Brain microvascular endothelial cell (primary cell): ENCODE measurements around the gene NEK10.

Experiments
- DNase-seq: peaks from one replicate; pipeline ENCODE4 v3.0.0-alpha.2; 2020
- H3K27ac ChIP-seq: fragments of 250-450 bp; sonication (Bioruptor Pico); 2 replicates; pipeline ENCODE4 v1.5.1; 2020; ENCODE audit warnings: mild to moderate bottlenecking, moderate library complexity
- H3K27me3 ChIP-seq: fragments of 250-450 bp; sonication (Bioruptor Pico); replicated peaks from 2 replicates; pipeline ENCODE4 v1.5.1; 2020; ENCODE audit warnings: mild to moderate bottlenecking
- H3K36me3 ChIP-seq: fragments of 250-450 bp; sonication (Bioruptor Pico); replicated peaks from 2 replicates; pipeline ENCODE4 v1.5.1; 2020; ENCODE audit warnings: mild to moderate bottlenecking
- H3K4me3 ChIP-seq: 2 replicates; pipeline ENCODE4 v1.5.1; 2011; ENCODE audit warnings: low read depth, mild to moderate bottlenecking, control low read depth, low read length, moderate library complexity
- CTCF ChIP-seq: IDR thresholded peaks from 2 replicates; pipeline ENCODE4 v1.5.1; 2011; ENCODE audit warnings: low read depth, mild to moderate bottlenecking, moderate library complexity, low read length, control low read depth, inconsistent platforms; ENCODE audit errors: missing control alignments
- in situ Hi-C: cut with HindIII; loops from 2 replicates; pipeline ENCODE4 v1.10.0; 2017; ENCODE audit warnings: low sequenced_read_pairs, low pct_ligation_motif_present

The NEK10 gene

GRCh38 chr3:27097182-27097581 lies 272.0 kb downstream of the NEK10 start:
- H3K27ac ChIP-seq: no peak overlapping the region
- in situ Hi-C loops: no loop called here
- H3K36me3 ChIP-seq: no peaks in the 10 kb centered on the region
- no peak for DNase-seq
- no peak overlapping the region for H3K4me3 ChIP-seq
- TF ChIP-seq CTCF: no peak
- H3K27me3 ChIP-seq: no peaks in the 10 kb centered on the region

- in situ Hi-C loops: no loop called here
- H3K27me3 ChIP-seq: no peaks in the 10 kb centered on the region
- TF ChIP-seq CTCF: no peak
- H3K4me3 ChIP-seq: no peak overlapping the region
- H3K27ac ChIP-seq: no peak overlapping the region
- no peaks in the 10 kb centered on the region for H3K36me3 ChIP-seq
- DNase-seq: no peak
These were observed 273.5 kb downstream of the NEK10 start for GRCh38 chr3:27095553-27096222.

- DNase-seq: no peak
- TF ChIP-seq CTCF: no peak
- Histone ChIP-seq H3K4me3 (no peak overlapping the region), H3K27ac (no peak overlapping the region), H3K36me3 (no peaks in the 10 kb centered on the region), H3K27me3 (no peaks in the 10 kb centered on the region)
- in situ Hi-C loops: no loop called here
These were observed 274.5 kb downstream of the NEK10 start for GRCh38 chr3:27094721-27095120.

DNA sequence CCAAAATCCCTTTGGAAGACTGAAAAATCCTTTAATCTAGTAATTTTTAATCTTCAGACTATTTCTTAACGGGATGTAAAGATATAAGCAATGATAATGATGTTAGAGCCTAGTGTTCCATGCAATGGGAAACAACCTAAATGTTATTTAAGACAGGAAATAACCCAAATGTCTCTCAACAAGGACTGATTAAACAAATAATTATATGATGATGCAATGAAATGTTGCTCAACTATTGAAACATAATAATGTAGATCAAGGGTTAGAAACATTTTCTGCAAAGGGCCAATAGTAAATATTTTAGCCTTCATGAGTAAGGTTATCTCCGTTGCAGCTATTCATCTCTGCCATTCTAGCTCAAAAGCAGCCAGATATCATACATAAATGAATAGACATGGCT lies 275.4 kb downstream of the NEK10 start:
- in situ Hi-C loops: no loop called here
- no peak for TF ChIP-seq CTCF
- H3K27ac ChIP-seq: no peak overlapping the region
- no peaks in the 10 kb centered on the region for H3K36me3 ChIP-seq
- DNase-seq: no peak
- no peaks in the 10 kb centered on the region for H3K27me3 ChIP-seq
- no peak overlapping the region for H3K4me3 ChIP-seq

DNA sequence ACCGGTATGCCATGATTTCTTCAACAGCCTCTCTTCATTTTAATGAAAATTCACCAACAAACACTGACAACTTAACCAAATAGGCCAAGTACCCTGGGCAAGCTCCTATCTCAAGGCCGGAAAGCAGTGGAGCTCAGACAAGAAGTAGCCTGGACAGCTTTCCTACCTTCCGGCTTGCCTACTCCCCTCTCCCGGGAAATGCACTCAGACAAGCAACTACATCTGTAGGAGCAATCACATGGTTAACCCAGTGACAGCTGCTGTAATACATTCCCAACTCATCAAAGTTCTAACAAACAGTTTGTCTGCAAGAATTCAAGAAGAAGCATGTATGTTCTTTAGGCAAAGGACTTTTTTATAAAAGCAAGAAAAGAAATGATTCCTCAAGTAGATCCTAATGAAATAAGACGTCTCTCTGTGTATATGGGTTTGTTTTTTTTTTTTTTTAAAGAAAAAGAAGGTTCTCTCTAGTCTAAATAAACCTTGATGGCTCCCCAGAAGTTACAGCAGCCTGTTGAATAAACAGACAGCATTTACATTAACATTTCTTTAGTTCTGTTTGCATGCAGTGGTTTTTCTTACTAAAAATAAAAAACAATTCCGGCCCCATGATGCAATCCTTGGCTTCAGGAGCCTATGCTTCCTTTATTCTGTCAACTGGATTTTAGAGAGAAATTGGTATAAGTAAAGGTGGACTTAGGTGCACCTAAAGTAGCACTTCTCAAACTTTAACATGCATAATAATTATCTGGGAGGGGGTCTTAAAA lies 278.7 kb downstream of the NEK10 start:
- no peaks in the 10 kb centered on the region for H3K36me3 ChIP-seq
- TF ChIP-seq CTCF: no peak
- no peak overlapping the region for H3K4me3 ChIP-seq
- in situ Hi-C loops: no loop called here
- no peak overlapping the region for H3K27ac ChIP-seq
- no peak for DNase-seq
- no peaks in the 10 kb centered on the region for H3K27me3 ChIP-seq

- no peak for DNase-seq
- Histone ChIP-seq H3K27me3 (no peaks in the 10 kb centered on the region), H3K27ac (no peak overlapping the region), H3K36me3 (no peaks in the 10 kb centered on the region), H3K4me3 (no peak overlapping the region)
- in situ Hi-C loops: no loop called here
- TF ChIP-seq CTCF: no peak
These were observed 279.5 kb downstream of the NEK10 start for GRCh38 chr3:27089645-27090044.
